HepG2 (cell line): ENCODE results near the gene OTULINL. TPM values are rescaled to one million over a fixed set of nuclear protein-coding genes. Genes with fewer than 3 reads are reported as not detected.

Source experiments
- EP300 ChIP-seq, 3 experiments: sonication (generic) in 1 of 3; formaldehyde crosslinking in 1 of 3; IDR thresholded peaks; 2 replicates each; pipeline versions ENCODE4 v1.5.1 to v1.6.1; 2011 to 2020; ENCODE audit warnings: low read depth in 2 of 3, low read length in 2 of 3, borderline replicate concordance in 1 of 3, improper control_type of control experiment in 1 of 3, mild to moderate bottlenecking in 1 of 3, missing genetic modification reagents in 1 of 3, moderate library complexity in 1 of 3
- IKZF1 ChIP-seq: fragments of 450-650 bp; IDR thresholded peaks from 2 replicates; pipeline ENCODE4 v1.7.1; 2016
- MXD1 ChIP-seq: sonication (generic); formaldehyde crosslinking; IDR thresholded peaks from 2 replicates; pipeline ENCODE4 v1.4.0; 2020; ENCODE audit warnings: mild to moderate bottlenecking, missing genetic modification reagents
- NKX3-1 ChIP-seq: sonication (generic); formaldehyde crosslinking; IDR thresholded peaks from 2 replicates; pipeline ENCODE4 v1.5.0; 2020; ENCODE audit warnings: missing genetic modification reagents
- SMC3 ChIP-seq: IDR thresholded peaks from 2 replicates; pipeline ENCODE4 v1.6.1; 2011; ENCODE audit warnings: low read length, improper control_type of control experiment
- ZNF333 ChIP-seq: sonication (generic); formaldehyde crosslinking; IDR thresholded peaks from 2 replicates; pipeline ENCODE4 v1.4.0; 2020; ENCODE audit warnings: mild to moderate bottlenecking, missing genetic modification reagents, borderline replicate concordance
- ZNF513 ChIP-seq: sonication (generic); formaldehyde crosslinking; conservative IDR thresholded peaks from 2 replicates; pipeline ENCODE4 v1.5.0; 2020; ENCODE audit warnings: missing genetic modification reagents
- ZNF597 ChIP-seq: sonication (generic); formaldehyde crosslinking; IDR thresholded peaks from 2 replicates; pipeline ENCODE4 v1.5.0; 2020; ENCODE audit warnings: missing genetic modification reagents
- ZNF609 ChIP-seq: sonication (generic); formaldehyde crosslinking; IDR thresholded peaks from 2 replicates; pipeline ENCODE4 v1.4.0; 2020; ENCODE audit warnings: mild to moderate bottlenecking, missing genetic modification reagents, borderline replicate concordance
- polyA plus RNA-seq, 8 experiments: library from polyadenylated mRNA; depleted of rRNA in 3 of 8; stranded (reverse) in 7 of 8; unstranded in 1 of 8; fragments of >200 nt; fragmentation: Illumina TruSeq in 4 of 8; extraction: Trizol in 4 of 8; gene quantifications; 2 replicates each; pipeline versions ENCODE4 v1.2.1 to v1.2.3, GENCODE V29; 2011 to 2016; ENCODE audit warnings: low read depth in 4 of 8, missing spikeins in 1 of 8, mixed read lengths in 1 of 8; ENCODE audit not compliant: insufficient read depth in 1 of 8
- total RNA-seq, 5 experiments: library from RNA; depleted of rRNA; stranded (reverse); fragments of >200 nt; fragmentation: Illumina TruSeq; extraction: Trizol; gene quantifications; 2 replicates each; pipeline ENCODE4 v1.2.3, GENCODE V29; 2016; ENCODE audit warnings: low read depth in 1 of 5
- TF ChIP-seq, protein P1 (sequence below): sonication (generic); formaldehyde crosslinking; IDR thresholded peaks from 2 replicates; pipeline ENCODE4 v1.5.0; 2020; ENCODE audit warnings: mild to moderate bottlenecking, missing genetic modification reagents, borderline replicate concordance
- TF ChIP-seq, protein P2 (sequence below): sonication (generic); formaldehyde crosslinking; IDR thresholded peaks from 2 replicates; pipeline ENCODE4 v1.8.0; 2022; ENCODE audit warnings: missing genetic modification reagents, mild to moderate bottlenecking, borderline replicate concordance
- TF ChIP-seq, protein P3 (sequence below): sonication (generic); formaldehyde crosslinking; IDR thresholded peaks from 2 replicates; pipeline ENCODE4 v1.8.0; 2022; ENCODE audit warnings: mild to moderate bottlenecking, missing genetic modification reagents, moderate library complexity

The OTULINL gene
- total and polyA plus RNA-seq, 2 of the 13 experiments (the other 11 are each of a cell fraction or from before 2014, with no cell fraction given): 0.04 to 0.40 TPM

- TF ChIP-seq, protein P1, sequence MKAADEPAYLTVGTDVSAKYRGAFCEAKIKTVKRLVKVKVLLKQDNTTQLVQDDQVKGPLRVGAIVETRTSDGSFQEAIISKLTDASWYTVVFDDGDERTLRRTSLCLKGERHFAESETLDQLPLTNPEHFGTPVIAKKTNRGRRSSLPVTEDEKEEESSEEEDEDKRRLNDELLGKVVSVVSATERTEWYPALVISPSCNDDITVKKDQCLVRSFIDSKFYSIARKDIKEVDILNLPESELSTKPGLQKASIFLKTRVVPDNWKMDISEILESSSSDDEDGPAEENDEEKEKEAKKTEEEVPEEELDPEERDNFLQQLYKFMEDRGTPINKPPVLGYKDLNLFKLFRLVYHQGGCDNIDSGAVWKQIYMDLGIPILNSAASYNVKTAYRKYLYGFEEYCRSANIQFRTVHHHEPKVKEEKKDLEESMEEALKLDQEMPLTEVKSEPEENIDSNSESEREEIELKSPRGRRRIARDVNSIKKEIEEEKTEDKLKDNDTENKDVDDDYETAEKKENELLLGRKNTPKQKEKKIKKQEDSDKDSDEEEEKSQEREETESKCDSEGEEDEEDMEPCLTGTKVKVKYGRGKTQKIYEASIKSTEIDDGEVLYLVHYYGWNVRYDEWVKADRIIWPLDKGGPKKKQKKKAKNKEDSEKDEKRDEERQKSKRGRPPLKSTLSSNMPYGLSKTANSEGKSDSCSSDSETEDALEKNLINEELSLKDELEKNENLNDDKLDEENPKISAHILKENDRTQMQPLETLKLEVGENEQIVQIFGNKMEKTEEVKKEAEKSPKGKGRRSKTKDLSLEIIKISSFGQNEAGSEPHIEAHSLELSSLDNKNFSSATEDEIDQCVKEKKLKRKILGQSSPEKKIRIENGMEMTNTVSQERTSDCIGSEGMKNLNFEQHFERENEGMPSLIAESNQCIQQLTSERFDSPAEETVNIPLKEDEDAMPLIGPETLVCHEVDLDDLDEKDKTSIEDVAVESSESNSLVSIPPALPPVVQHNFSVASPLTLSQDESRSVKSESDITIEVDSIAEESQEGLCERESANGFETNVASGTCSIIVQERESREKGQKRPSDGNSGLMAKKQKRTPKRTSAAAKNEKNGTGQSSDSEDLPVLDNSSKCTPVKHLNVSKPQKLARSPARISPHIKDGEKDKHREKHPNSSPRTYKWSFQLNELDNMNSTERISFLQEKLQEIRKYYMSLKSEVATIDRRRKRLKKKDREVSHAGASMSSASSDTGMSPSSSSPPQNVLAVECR (CRISPR knock-in tag): peak; percentile 22; the same call in 1 of the 2 replicates
- TF ChIP-seq, protein P2, sequence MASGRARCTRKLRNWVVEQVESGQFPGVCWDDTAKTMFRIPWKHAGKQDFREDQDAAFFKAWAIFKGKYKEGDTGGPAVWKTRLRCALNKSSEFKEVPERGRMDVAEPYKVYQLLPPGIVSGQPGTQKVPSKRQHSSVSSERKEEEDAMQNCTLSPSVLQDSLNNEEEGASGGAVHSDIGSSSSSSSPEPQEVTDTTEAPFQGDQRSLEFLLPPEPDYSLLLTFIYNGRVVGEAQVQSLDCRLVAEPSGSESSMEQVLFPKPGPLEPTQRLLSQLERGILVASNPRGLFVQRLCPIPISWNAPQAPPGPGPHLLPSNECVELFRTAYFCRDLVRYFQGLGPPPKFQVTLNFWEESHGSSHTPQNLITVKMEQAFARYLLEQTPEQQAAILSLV: no peak
- TF ChIP-seq NKX3-1 (CRISPR knock-in tag): no peak
- no peak for TF ChIP-seq MXD1 (CRISPR knock-in tag)
- TF ChIP-seq, protein P3, sequence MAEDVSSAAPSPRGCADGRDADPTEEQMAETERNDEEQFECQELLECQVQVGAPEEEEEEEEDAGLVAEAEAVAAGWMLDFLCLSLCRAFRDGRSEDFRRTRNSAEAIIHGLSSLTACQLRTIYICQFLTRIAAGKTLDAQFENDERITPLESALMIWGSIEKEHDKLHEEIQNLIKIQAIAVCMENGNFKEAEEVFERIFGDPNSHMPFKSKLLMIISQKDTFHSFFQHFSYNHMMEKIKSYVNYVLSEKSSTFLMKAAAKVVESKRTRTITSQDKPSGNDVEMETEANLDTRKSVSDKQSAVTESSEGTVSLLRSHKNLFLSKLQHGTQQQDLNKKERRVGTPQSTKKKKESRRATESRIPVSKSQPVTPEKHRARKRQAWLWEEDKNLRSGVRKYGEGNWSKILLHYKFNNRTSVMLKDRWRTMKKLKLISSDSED (CRISPR knock-in tag): no peak
- TF ChIP-seq ZNF513 (CRISPR knock-in tag): no peak
- no peak for TF ChIP-seq ZNF597 (CRISPR knock-in tag)
- TF ChIP-seq IKZF1: no peak
- peak in 1 of 2 experiments; percentile 69; a peak in 2 of 4 replicates for TF ChIP-seq EP300 (IDR thresholded peaks at IDR 0.05; ENCODE audit: low read depth in 2 of 2, low read length in 2 of 2)
- TF ChIP-seq EP300 (CRISPR knock-in tag; IDR thresholded peaks at IDR 0.05; ENCODE audit: borderline replicate concordance): peak; percentile 63
- no peak for TF ChIP-seq SMC3
- TF ChIP-seq ZNF609: peak; percentile 88
- no peak for TF ChIP-seq ZNF333 (CRISPR knock-in tag)
Observed at GRCh38 chr5:14569948-14570691, 11.5 kb upstream of the OTULINL start (continued).
